Body of pancreas (tissue), 4 donors: Measurements from ENCODE around the gene ANKMY1.
"Not testable (repeated sequence)": the region's sequence is repeated elsewhere in the genome, so short reads cannot be mapped to it uniquely, and the experiment has no call there.

ENCODE experiments used
- POLR2A ChIP-seq, 3 donors: fragments of 450-650 bp; IDR thresholded peaks; one replicate each; pipeline ENCODE4 v1.6.1; 2016; ENCODE audit warnings: antibody characterized with exemption in 3 of 3, mild to moderate bottlenecking in 2 of 3
- TF ChIP-seq, protein P1 (sequence below), 7 experiments: fragments of 450-650 bp in 4 of 7; fragments of 200-600 bp in 3 of 7; sonication (generic) in 3 of 7; IDR thresholded peaks; one replicate each; pipeline ENCODE4 v1.5.1; 2016 to 2019; ENCODE audit warnings: antibody characterized with exemption in 7 of 7

DNA sequence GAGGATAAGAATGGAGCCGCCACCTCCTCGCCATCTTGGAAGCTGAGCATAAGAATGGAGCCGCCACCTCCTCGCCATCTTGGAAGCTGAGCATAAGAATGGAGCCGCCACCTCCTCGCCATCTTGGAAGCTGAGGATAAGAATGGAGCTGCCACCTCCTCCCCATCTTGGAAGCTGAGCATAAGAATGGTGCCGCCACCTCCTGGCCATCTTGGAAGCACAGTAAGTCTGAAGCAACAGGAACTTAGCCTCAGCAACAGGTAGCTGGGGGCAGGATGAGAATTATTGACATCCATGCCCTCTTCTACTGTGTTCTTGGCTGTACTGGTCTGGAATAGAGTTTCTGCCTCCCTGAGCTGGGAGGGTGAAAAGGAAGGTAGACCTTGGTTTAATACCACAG, 60.7 kb downstream of the ANKMY1 start:
- TF ChIP-seq, protein P1, sequence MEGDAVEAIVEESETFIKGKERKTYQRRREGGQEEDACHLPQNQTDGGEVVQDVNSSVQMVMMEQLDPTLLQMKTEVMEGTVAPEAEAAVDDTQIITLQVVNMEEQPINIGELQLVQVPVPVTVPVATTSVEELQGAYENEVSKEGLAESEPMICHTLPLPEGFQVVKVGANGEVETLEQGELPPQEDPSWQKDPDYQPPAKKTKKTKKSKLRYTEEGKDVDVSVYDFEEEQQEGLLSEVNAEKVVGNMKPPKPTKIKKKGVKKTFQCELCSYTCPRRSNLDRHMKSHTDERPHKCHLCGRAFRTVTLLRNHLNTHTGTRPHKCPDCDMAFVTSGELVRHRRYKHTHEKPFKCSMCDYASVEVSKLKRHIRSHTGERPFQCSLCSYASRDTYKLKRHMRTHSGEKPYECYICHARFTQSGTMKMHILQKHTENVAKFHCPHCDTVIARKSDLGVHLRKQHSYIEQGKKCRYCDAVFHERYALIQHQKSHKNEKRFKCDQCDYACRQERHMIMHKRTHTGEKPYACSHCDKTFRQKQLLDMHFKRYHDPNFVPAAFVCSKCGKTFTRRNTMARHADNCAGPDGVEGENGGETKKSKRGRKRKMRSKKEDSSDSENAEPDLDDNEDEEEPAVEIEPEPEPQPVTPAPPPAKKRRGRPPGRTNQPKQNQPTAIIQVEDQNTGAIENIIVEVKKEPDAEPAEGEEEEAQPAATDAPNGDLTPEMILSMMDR (IDR thresholded peaks at IDR 0.05), result not testable (repeated sequence)
- not testable (repeated sequence) for TF ChIP-seq POLR2A (IDR thresholded peaks at IDR 0.05)
